ENCODE data around the gene FGF14.

- TF ChIP-seq EZH2 (IDR thresholded peaks at IDR 0.05; ENCODE audit: borderline replicate concordance, low read depth, low read length, severe bottlenecking) (no peak), CTCF (IDR thresholded peaks at IDR 0.05; ENCODE audit: extremely low read depth in 1 of 2, insufficient read depth in 1 of 2, low read depth in 1 of 2, low read length in 2 of 2) (no peak), JUN (IDR thresholded peaks at IDR 0.05; ENCODE audit: borderline replicate concordance, insufficient read depth, insufficient read length, low read depth) (no peak), GATA2 (IDR thresholded peaks at IDR 0.05; ENCODE audit: insufficient read depth, insufficient read length, low read depth, low read length) (no peak), POLR2A (IDR thresholded peaks at IDR 0.05; ENCODE audit: low read depth, low read length) (no peak), POLR2AphosphoS5 (IDR thresholded peaks at IDR 0.05; ENCODE audit: insufficient read depth, low read depth, low read length) (no peak), MYC (IDR thresholded peaks at IDR 0.05; ENCODE audit: low read depth, low read length) (no peak), FOS (IDR thresholded peaks at IDR 0.05; ENCODE audit: borderline replicate concordance, insufficient read depth, low read length) (no peak)
Measured at GRCh38 chr13:102355251-102355650, 46.6 kb downstream of the FGF14 start.
